Measurements from ENCODE around the gene HLA-DRB1. TPM values are rescaled to one million over a fixed set of nuclear protein-coding genes. Genes with fewer than 3 reads are reported as not detected.
"Not testable (repeated sequence)": the region's sequence is repeated elsewhere in the genome, so short reads cannot be mapped to it uniquely, and the experiment has no call there.

The HLA-DRB1 gene
- total RNA-seq, 1 donor from 2014 or later, result 335 TPM

- H3K36me3 ChIP-seq, result no peaks in the 10 kb centered on the region
- no peak for ATAC-seq
- H3K4me1 ChIP-seq, result no peaks in the 10 kb centered on the region
- H3K9me3 ChIP-seq, result no peaks in the 10 kb centered on the region
- H3K4me3 ChIP-seq, result no peak overlapping the region
- H3K27ac ChIP-seq, result no peak overlapping the region
- no peaks in the 10 kb centered on the region for H3K27me3 ChIP-seq
- TF ChIP-seq, protein P1, sequence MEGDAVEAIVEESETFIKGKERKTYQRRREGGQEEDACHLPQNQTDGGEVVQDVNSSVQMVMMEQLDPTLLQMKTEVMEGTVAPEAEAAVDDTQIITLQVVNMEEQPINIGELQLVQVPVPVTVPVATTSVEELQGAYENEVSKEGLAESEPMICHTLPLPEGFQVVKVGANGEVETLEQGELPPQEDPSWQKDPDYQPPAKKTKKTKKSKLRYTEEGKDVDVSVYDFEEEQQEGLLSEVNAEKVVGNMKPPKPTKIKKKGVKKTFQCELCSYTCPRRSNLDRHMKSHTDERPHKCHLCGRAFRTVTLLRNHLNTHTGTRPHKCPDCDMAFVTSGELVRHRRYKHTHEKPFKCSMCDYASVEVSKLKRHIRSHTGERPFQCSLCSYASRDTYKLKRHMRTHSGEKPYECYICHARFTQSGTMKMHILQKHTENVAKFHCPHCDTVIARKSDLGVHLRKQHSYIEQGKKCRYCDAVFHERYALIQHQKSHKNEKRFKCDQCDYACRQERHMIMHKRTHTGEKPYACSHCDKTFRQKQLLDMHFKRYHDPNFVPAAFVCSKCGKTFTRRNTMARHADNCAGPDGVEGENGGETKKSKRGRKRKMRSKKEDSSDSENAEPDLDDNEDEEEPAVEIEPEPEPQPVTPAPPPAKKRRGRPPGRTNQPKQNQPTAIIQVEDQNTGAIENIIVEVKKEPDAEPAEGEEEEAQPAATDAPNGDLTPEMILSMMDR (IDR thresholded peaks at IDR 0.05), result no peak
- intact Hi-C loops (cut with DNase I), result no loop called here
- DNase-seq, result no peak
These were observed 7.4 kb upstream of the HLA-DRB1 start for GRCh38 chr6:32597024-32597423.

- ATAC-seq; H3K36me3 ChIP-seq; H3K9me3 ChIP-seq; H3K27ac ChIP-seq; H3K27me3 ChIP-seq; H3K4me1 ChIP-seq; H3K4me3 ChIP-seq; intact Hi-C loops (cut with DNase I); DNase-seq: not testable (repeated sequence)
These were observed 1.1 kb upstream of the HLA-DRB1 start for GRCh38 chr6:32590713-32591112.

- no peaks in the 10 kb centered on the region for H3K4me1 ChIP-seq
- no peak for ATAC-seq
- H3K9me3 ChIP-seq, result no peaks in the 10 kb centered on the region
- no peak for DNase-seq
- H3K27ac ChIP-seq, result no peak overlapping the region
- TF ChIP-seq, protein P1 (IDR thresholded peaks at IDR 0.05), result no peak
- H3K4me3 ChIP-seq, result no peak overlapping the region
- intact Hi-C loops (cut with DNase I), result no loop called here
- H3K36me3 ChIP-seq, result no peaks in the 10 kb centered on the region
- no peaks in the 10 kb centered on the region for H3K27me3 ChIP-seq
These were observed 1.5 kb downstream of the HLA-DRB1 start for GRCh38 chr6:32588156-32588555.

DNA sequence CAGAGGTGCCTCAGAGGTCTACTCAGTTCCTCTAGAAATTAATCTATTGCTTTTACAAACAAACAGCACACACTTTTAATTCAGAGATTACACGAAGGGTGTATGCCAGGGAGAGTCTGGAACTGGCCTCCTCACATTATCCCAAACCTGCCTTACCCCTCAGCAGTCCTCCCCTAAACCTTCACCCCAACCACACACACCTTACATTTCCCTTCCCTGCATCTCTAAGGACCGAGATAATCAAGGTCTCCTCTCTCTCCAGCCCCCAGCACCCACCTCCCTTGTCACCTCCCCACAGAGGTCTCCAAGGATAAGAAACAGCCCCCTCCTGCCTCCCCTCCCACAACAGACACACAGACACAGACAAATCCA is 6.1 kb downstream of the HLA-DRB1 start:
- Histone ChIP-seq H3K4me3 (no peak overlapping the region), H3K4me1 (no peaks in the 10 kb centered on the region), H3K27me3 (no peaks in the 10 kb centered on the region), H3K36me3 (no peaks in the 10 kb centered on the region), H3K9me3 (no peaks in the 10 kb centered on the region), H3K27ac (no peak overlapping the region)
- TF ChIP-seq, protein P1 (IDR thresholded peaks at IDR 0.05), result no peak
- DNase-seq (no peak), ATAC-seq (no peak)
- intact Hi-C loops (cut with DNase I), result no loop called here

DNA sequence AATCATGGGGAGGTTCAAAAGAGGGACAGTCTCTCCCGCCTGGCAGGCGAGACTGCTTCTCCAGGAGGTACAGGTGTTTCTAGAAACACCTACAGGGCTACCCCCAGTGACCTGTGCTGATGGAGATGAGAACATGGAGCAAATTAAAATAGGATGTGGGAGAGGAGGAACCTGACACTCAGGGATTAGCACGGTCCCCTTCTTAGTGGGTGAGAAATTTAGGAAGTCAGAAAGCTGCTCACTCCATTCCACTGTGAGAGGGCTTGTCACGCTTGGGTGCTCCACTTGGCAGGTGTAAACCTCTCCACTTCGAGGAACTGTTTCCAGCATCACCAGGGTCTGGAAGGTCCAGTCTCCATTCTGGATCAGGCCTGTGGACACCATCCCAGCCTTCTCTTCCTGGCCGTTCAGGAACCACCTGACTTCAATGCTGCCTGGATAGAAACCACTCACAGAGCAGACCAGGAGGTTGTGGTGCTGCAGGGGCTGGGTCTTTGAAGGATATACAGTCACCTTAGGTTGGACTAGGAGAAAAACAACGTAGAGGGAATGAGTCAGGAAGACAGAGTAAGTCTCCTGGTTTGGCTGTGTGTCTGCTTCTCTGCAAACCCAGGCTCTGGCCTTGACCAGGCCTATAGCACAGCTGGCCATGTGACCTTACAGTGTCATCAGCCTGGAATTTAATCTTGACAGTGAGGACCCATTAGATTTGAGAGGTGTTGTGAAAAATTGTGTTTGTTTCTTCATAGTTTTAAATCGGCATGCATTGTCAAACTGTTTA is 8.1 kb downstream of the HLA-DRB1 start:
- TF ChIP-seq, protein P1 (IDR thresholded peaks at IDR 0.05), result no peak
- Histone ChIP-seq H3K27ac (no peak overlapping the region), H3K9me3 (no peaks in the 10 kb centered on the region)

DNA sequence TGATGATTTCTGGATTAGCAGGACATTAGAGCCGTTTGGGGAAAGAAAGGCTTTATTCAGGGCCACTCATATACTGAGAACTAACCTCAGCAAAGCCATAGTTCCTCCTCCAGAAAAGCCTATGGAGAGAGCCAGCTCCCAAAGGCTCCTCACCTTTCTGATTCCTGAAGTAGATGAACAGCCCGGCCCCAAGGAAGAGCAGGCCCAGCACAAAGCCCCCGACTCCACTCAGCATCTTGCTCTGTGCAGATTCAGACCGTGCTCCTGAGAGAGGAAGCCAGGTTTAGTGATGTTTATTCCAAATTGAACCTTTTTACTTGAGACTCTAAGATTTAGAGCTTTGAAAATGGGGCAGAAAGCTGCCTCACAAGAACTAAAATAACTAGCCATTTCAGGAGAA is 9.1 kb downstream of the HLA-DRB1 start:
- ATAC-seq (peak; percentile 32), DNase-seq (no peak)
- Histone ChIP-seq H3K27me3 (no peaks in the 10 kb centered on the region), H3K4me1 (no peaks in the 10 kb centered on the region), H3K4me3 (no peak overlapping the region), H3K9me3 (no peaks in the 10 kb centered on the region), H3K27ac (no peak overlapping the region), H3K36me3 (no peaks in the 10 kb centered on the region)
- intact Hi-C loops (cut with DNase I), result no loop called here
- TF ChIP-seq, protein P1 (IDR thresholded peaks at IDR 0.05), result no peak

More for the DNA sequence above, 8.1 kb downstream of the HLA-DRB1 start:
- no peaks in the 10 kb centered on the region for H3K36me3 ChIP-seq
- H3K4me3 ChIP-seq, result no peak overlapping the region
- ATAC-seq (peak; percentile 39), DNase-seq (no peak)
- H3K27me3 ChIP-seq, result no peaks in the 10 kb centered on the region
- intact Hi-C loops (cut with DNase I), result no loop called here
- no peaks in the 10 kb centered on the region for H3K4me1 ChIP-seq
